Lower leg skin (tissue), 4 donors: ENCODE results near the gene PAFAH1B1. TPM values are rescaled to one million over a fixed set of nuclear protein-coding genes. Genes with fewer than 3 reads are reported as not detected.

ENCODE experiments used
- DNase-seq, 2 donors: peaks; one replicate each; pipeline ENCODE4 v3.0.0-alpha.2; 2019; ENCODE audit warnings: low spot score in 2 of 2
- H3K4me3 ChIP-seq: fragments of 200-600 bp; sonication (generic); 2 replicates; pipeline ENCODE4 v1.5.1; 2017; ENCODE audit warnings: mild to moderate bottlenecking, low read depth; ENCODE audit not compliant: poor library complexity, severe bottlenecking
- CTCF ChIP-seq, 3 donors: fragments of 450-650 bp; IDR thresholded peaks; one replicate each; pipeline ENCODE4 v1.5.1; 2016; ENCODE audit warnings: antibody characterized with exemption in 3 of 3, mild to moderate bottlenecking in 3 of 3, moderate library complexity in 2 of 3
- POLR2A ChIP-seq, 2 donors: fragments of 450-650 bp; IDR thresholded peaks; one replicate each; pipeline ENCODE4 v1.6.1; 2016 to 2017; ENCODE audit warnings: antibody characterized with exemption in 2 of 2, mild to moderate bottlenecking in 1 of 2, moderate library complexity in 1 of 2
- WGBS, 2 donors: methylation state at CpG; one replicate each; pipeline ENCODE4 v1.1.5; 2018; 5-methylcytosine and 5-hydroxymethylcytosine counted together
- intact Hi-C: fragments of 100-400 bp; cut with DNase I; formaldehyde crosslinking; loops from one replicate; pipeline ENCODE4 v1.15.0; 2023; ENCODE audit warnings: low total_unique reads
- total RNA-seq, 4 donors: library from RNA; depleted of rRNA; stranded (reverse); fragments of >200 nt; gene quantifications; one replicate each; pipeline ENCODE4 v1.1.0, GENCODE V29; 2016

Gene PAFAH1B1
- total RNA-seq, 4 donors from 2014 or later = 58.7 to 121 (median 94.6) TPM

DNA sequence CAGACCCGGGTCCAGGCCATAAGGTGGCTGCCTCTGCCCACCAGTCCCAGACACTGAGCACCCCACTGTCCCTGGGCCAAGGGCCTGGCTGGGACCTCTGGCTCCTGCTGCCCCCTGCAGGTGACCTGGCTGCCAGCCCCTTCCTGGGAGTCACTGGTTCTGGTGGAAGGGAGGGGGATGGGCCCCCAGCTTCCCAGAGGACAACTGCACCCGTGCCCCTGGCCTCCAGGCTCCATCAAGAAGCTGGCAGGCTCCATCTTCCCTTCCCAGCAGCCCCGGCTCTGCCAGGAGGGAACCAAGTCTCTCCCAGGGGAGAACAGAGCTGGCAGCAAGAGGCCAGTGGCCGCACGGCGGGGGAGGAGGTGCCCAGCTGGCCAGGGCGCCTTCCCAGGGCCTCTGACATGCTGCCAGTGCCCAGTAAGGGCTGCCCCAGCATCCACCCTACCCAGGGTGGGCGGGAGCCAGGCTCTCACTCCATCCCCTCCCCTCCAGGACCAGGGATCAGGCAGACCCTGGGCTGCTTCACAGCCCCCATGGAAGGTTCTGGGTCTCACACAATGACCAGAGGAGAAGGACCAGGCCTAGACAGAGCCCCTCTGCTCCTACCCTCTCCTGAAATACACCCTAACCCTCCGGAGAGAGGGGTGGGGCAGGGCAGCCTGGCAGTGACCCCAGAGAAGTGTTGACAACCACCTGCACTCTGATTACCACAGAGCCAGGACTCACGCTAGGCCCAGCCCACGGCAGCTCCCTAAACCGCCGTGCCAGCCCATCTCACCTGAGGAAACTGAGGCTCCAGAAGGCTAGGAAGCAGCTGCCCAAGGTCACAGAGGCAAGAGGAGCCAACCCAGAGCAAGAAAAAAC lies 114.5 kb downstream of the PAFAH1B1 start:
- H3K4me3 ChIP-seq = no peak overlapping the region
- WGBS, 2 donors = 47 to 58% methylated on average over 8 to 10 of the region's 13 CpGs
- TF ChIP-seq POLR2A (IDR thresholded peaks at IDR 0.05) = no peak
- TF ChIP-seq CTCF (IDR thresholded peaks at IDR 0.05) = no peak
- peak in 1 of 2 donors; percentile 87 for DNase-seq
- intact Hi-C loops = no loop called here

DNA sequence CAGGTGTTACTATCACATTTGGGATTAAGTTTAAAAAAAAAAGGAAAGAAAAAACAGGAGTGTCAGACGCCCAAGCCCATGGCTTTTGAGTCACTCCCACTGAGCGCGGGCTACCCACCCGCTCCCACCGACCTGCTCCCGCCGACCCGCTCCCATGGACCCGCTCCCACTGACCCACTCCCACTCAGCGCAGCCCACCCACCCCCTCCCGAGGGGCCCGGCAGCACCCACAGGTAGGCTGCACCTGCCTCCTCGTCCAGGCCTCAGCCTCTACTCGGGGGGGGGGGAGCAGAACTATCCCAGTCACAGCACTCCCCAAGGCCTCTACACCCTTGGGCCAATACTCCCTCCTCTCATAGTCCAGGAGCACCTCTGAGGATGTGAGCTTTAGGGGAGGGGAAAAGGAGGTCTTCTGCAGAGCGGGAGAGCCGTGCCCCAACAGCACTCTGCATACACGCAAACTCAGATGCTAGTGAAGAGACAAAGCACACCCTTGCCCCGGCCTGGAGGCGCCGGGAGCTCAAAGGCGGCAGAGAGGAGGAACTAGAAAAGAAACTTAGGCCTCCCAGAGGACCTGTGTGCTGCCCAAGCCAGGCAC lies 115.2 kb downstream of the PAFAH1B1 start:
- 48 to 55% methylated on average over 18 to 21 of the region's 21 CpGs for WGBS, 2 donors

DNA sequence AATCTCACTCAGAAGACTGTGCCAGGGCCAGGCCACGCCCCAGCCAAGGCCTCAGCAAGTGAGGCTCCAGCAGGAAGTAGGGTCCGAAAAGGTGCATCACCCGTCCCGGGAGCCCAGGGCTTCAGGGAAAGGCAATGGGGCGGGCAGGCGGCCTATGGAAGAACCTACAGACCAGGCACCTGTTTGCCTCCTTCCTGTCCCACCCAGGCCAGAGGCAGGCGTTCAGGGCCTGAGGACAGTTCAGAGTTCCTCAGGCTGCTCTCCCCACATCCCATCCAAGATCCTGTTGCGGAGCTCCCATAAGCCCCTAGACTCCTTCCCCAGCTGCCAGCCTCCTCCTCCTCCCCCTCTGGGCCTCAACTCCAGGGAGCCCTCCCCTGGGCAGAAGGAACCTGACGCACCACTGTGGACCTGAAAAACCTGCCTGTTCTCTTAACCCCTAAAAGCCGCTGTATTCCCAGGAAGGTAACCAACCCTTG lies 115.8 kb downstream of the PAFAH1B1 start:
- intact Hi-C loops = no loop called here
- no peak overlapping the region for H3K4me3 ChIP-seq
- peak in 1 of 2 donors; percentile 91 for DNase-seq
- TF ChIP-seq POLR2A (IDR thresholded peaks at IDR 0.05) = no peak
- TF ChIP-seq CTCF (IDR thresholded peaks at IDR 0.05) = no peak
- WGBS, 2 donors = 35 to 37% methylated on average over 7 to 10 of the region's 10 CpGs

More for the DNA sequence above, 115.2 kb downstream of the PAFAH1B1 start:
- DNase-seq = peak in 1 of 2 donors; percentile 84
- H3K4me3 ChIP-seq = no peak overlapping the region
- TF ChIP-seq CTCF (IDR thresholded peaks at IDR 0.05) (no peak), POLR2A (IDR thresholded peaks at IDR 0.05) (no peak)
- intact Hi-C loops = no loop called here

- TF ChIP-seq POLR2A (IDR thresholded peaks at IDR 0.05) (no peak), CTCF (IDR thresholded peaks at IDR 0.05) (no peak)
- intact Hi-C loops = no loop called here
- DNase-seq = peak in 1 of 2 donors; percentile 85
- H3K4me3 ChIP-seq = peak overlapping the region; percentile 61
- WGBS, 2 donors = 23 to 26% methylated on average over 16 of the region's 16 CpGs
Observed at GRCh38 chr17:2710071-2710802, 116.8 kb downstream of the PAFAH1B1 start.

DNA sequence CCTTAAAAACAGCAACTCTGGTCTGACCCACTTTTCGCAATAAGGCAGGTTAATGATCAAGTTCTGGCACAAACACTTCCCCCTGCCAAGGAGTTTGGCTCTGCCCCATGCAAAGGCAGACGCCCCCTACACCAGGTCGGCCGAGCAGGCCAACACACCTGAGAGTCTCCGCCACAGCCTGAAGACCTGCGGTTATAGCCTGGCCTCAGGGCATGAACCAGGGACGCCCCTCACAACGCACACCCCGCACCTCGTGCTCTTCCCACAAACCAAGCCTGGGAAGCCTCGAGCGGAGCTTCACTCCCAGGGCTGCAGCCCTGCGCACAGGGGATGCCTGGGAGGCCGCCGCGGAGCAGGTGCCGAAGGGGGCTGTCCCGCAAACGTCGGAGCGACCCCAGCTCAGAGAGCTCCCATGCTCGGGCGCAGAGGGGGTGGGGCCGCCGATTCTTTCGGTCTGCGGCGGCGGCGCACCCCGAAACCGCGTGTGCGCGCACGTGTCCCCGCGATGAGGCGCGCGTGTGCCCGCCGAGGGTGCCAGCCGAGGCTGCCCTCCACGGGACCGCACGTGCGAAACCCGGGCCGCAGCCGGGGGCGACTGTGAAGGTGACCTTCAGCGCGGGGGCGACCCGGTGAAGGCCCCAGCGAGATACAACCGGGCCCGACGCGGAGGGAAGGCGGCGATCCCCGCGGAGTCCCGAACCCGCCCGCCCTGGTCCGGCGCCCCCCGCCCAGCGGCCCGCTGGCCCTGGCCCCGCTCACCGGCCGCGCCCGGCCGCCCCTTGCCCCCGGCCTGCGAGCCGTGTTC lies 117.6 kb downstream of the PAFAH1B1 start:
- no peak for TF ChIP-seq POLR2A (IDR thresholded peaks at IDR 0.05)
- no peak for TF ChIP-seq CTCF (IDR thresholded peaks at IDR 0.05)
- WGBS, 2 donors = 1% methylated on average over 10 to 36 of the region's 82 CpGs
- peak in 1 of 2 donors; percentile 86 for DNase-seq
- intact Hi-C loops = no loop called here
- H3K4me3 ChIP-seq = peak overlapping the region; percentile 61
